HCT116 (cell line): ENCODE data around the gene APAF1. TPM values are rescaled to one million over a fixed set of nuclear protein-coding genes. Genes with fewer than 3 reads are reported as not detected.

Experiments
- ATAC-seq: fragments of 200-7000 bp; cut with Tn5 transposase; 2 replicates; pipeline ENCODE4 v1.9.1; 2020; ENCODE audit warnings: mild to moderate bottlenecking, moderate library complexity
- BruUV-seq: library from RNA; stranded (reverse); fragments of 400-500 nt; replicated peaks from 2 replicates; lab custom pipeline; 2021; lab: Mats Ljungman, UMichigan
- CTCF ChIA-PET: fragments of 300-600 bp; sonication (Branson Sonifier 250); formaldehyde crosslinking; loops from one replicate; lab custom pipeline; 2021; ENCODE audit warnings: antibody characterized with exemption; lab: Charles Lee
- POLR2A ChIA-PET: fragments of 300-600, 350-600 bp; sonication (Branson Sonifier 250); formaldehyde crosslinking; loops from one replicate; lab custom pipeline; 2021; ENCODE audit warnings: antibody characterized with exemption; lab: Charles Lee
- RAD21 ChIA-PET, 2 experiments: fragments of 300-600 bp; sonication (Branson Sonifier 250); formaldehyde crosslinking; loops; one replicate each; lab custom pipeline; 2023; ENCODE audit warnings: low total read pairs in 2 of 2; ENCODE audit not compliant: uncharacterized antibody in 2 of 2, unreplicated experiment in 2 of 2, low non-redundant PET in 1 of 2; lab: Charles Lee
- DNase-seq: peaks from one replicate; pipeline ENCODE4 v3.0.0-alpha.2; 2010; ENCODE audit warnings: low read depth, low spot score
- H2AFZ ChIP-seq: fragments of 200-600 bp; shearing (Covaris generic), sonication (generic); 2 replicates; pipeline ENCODE4 v1.6.1; 2017; ENCODE audit warnings: low read depth, mixed run types, mixed read lengths, antibody characterized with exemption, low read length; ENCODE audit not compliant: poor library complexity, severe bottlenecking
- H3K27ac ChIP-seq: 2 replicates; pipeline ENCODE4 v1.5.1; 2012; ENCODE audit warnings: low read depth, low read length
- H3K27me3 ChIP-seq: fragments of 200-600 bp; sonication (generic); 2 replicates; pipeline ENCODE4 v1.6.1; 2016; ENCODE audit warnings: mixed run types, low read length, mixed read lengths; ENCODE audit not compliant: insufficient read depth
- H3K36me3 ChIP-seq, 2 experiments: fragments of 200-500 bp in 1 of 2; fragments of 200-600 bp in 1 of 2; sonication (Bioruptor generic) in 1 of 2; sonication (generic) in 1 of 2; 2 replicates each; pipeline versions ENCODE4 v1.5.1 to v1.6.1; 2014 to 2016; ENCODE audit warnings: low read length in 2 of 2, inconsistent platforms in 1 of 2, mixed read lengths in 1 of 2, mixed run types in 1 of 2; ENCODE audit not compliant: insufficient read depth in 2 of 2, control insufficient read depth in 1 of 2
- H3K4me1 ChIP-seq, 2 experiments: fragments of 200-600 bp in 1 of 2; sonication (generic) in 1 of 2; 2 replicates each; pipeline versions ENCODE4 v1.5.1 to v1.6.1; 2012 to 2017; ENCODE audit warnings: low read length in 2 of 2, inconsistent platforms in 1 of 2, mild to moderate bottlenecking in 1 of 2, mixed read lengths in 1 of 2, mixed run types in 1 of 2, moderate library complexity in 1 of 2; ENCODE audit not compliant: insufficient read depth in 2 of 2, control insufficient read depth in 1 of 2
- H3K4me2 ChIP-seq: fragments of 200-600 bp; sonication (generic); 2 replicates; pipeline ENCODE4 v1.6.1; 2017; ENCODE audit warnings: mixed run types, low read length, mixed read lengths
- H3K4me3 ChIP-seq, 2 experiments: fragments of 200-600 bp in 1 of 2; sonication (generic) in 1 of 2; replicated peaks in 1 of 2; 2 replicates each; pipeline ENCODE4 v1.5.1; 2011 to 2016; ENCODE audit warnings: low read length in 2 of 2, control low read depth in 1 of 2, low read depth in 1 of 2, mild to moderate bottlenecking in 1 of 2, mixed read lengths in 1 of 2, mixed run types in 1 of 2
- H3K79me2 ChIP-seq: fragments of 200-600 bp; sonication (generic); 2 replicates; pipeline ENCODE4 v1.6.1; 2017; ENCODE audit warnings: mild to moderate bottlenecking, mixed run types, low read length, moderate library complexity, mixed read lengths; ENCODE audit not compliant: insufficient read depth
- H3K9ac ChIP-seq: fragments of 200-600 bp; sonication (generic); 2 replicates; pipeline ENCODE4 v1.6.1; 2016; ENCODE audit warnings: low read length, mixed read lengths
- H3K9me2 ChIP-seq: fragments of 200-600 bp; sonication (generic), shearing (Covaris generic); 2 replicates; pipeline ENCODE4 v1.6.1; 2017; ENCODE audit warnings: mixed run types, mild to moderate bottlenecking, moderate library complexity; ENCODE audit not compliant: insufficient read depth
- H3K9me3 ChIP-seq, 2 experiments: fragments of 200-500 bp in 1 of 2; fragments of 200-600 bp in 1 of 2; sonication (Bioruptor generic) in 1 of 2; sonication (generic) in 1 of 2; 2 replicates each; pipeline ENCODE4 v1.6.1; 2014 to 2017; ENCODE audit warnings: low read length in 2 of 2, mixed read lengths in 2 of 2, inconsistent platforms in 1 of 2, low read depth in 1 of 2, mild to moderate bottlenecking in 1 of 2, mixed run types in 1 of 2, moderate library complexity in 1 of 2; ENCODE audit not compliant: control insufficient read depth in 1 of 2, insufficient read depth in 1 of 2
- H4K20me1 ChIP-seq: fragments of 200-600 bp; sonication (generic), shearing (Covaris generic); 2 replicates; pipeline ENCODE4 v1.6.1; 2017; ENCODE audit warnings: mixed run types, mild to moderate bottlenecking, moderate library complexity; ENCODE audit not compliant: insufficient read depth
- ATF3 ChIP-seq: IDR thresholded peaks from 2 replicates; pipeline ENCODE4 v1.6.1; 2012
- CEBPB ChIP-seq: IDR thresholded peaks from 2 replicates; pipeline ENCODE4 v1.6.1; 2012; ENCODE audit warnings: low read depth
- CTCF ChIP-seq, 3 experiments: fragments of 200-600 bp in 1 of 3; sonication (generic) in 1 of 3; IDR thresholded peaks in 2 of 3; conservative IDR thresholded peaks in 1 of 3; 2 replicates each; pipeline ENCODE4 v1.5.1; 2012 to 2017; ENCODE audit warnings: low read depth in 2 of 3, low read length in 2 of 3, antibody characterized with exemption in 1 of 3, borderline replicate concordance in 1 of 3, control low read depth in 1 of 3, mild to moderate bottlenecking in 1 of 3, mixed read lengths in 1 of 3, mixed run types in 1 of 3, moderate library complexity in 1 of 3; ENCODE audit not compliant: insufficient read depth in 1 of 3
- ELF1 ChIP-seq: IDR thresholded peaks from 2 replicates; pipeline ENCODE4 v1.6.1; 2012; ENCODE audit warnings: low read depth, borderline replicate concordance
- EZH2 ChIP-seq: fragments of 200-600 bp; sonication (generic); IDR thresholded peaks from 2 replicates; pipeline ENCODE4 v1.6.1; 2017; ENCODE audit warnings: antibody characterized with exemption, mixed run types
- EZH2phosphoT487 ChIP-seq: fragments of 200-600 bp; IDR thresholded peaks from 2 replicates; pipeline ENCODE4 v1.6.1; 2018; ENCODE audit warnings: antibody characterized with exemption, borderline replicate concordance
- JUND ChIP-seq: IDR thresholded peaks from 2 replicates; pipeline ENCODE4 v1.6.1; 2012
- POLR2A ChIP-seq: IDR thresholded peaks from 2 replicates; pipeline ENCODE4 v1.7.0; 2011; ENCODE audit warnings: borderline replicate concordance; ENCODE audit not compliant: insufficient read depth, insufficient read length; ENCODE audit errors: extremely low read depth
- RAD21 ChIP-seq: IDR thresholded peaks from 2 replicates; pipeline ENCODE4 v1.6.1; 2012; ENCODE audit warnings: low read depth, mild to moderate bottlenecking
- SP1 ChIP-seq: IDR thresholded peaks from 2 replicates; pipeline ENCODE4 v1.6.1; 2012; ENCODE audit warnings: low read depth
- ZFX ChIP-seq: fragments of 450-650 bp; IDR thresholded peaks from 2 replicates; pipeline ENCODE4 v1.6.1; 2017
- intact Hi-C: fragments of 100-400 bp; cut with micrococcal nuclease; formaldehyde crosslinking; loops from 2 replicates; pipeline ENCODE4 v1.10.0; 2022
- total RNA-seq: library from RNA; stranded (reverse); gene quantifications from one replicate; pipeline ENCODE4 v1.2.1, GENCODE V29; 2021; ENCODE audit not compliant: unreplicated experiment

Gene APAF1
- total RNA-seq, 1 experiment from 2014 or later, result 13.9 TPM

GRCh38 chr12:98738002-98738401 is 92.9 kb downstream of the APAF1 start:
- H3K27ac ChIP-seq, result no peak overlapping the region
- BruUV-seq, result no TSS peak
- no peak overlapping the region for H3K4me2 ChIP-seq
- POLR2A ChIA-PET, result no interaction called here
- no peaks in the 10 kb centered on the region for H3K9me3 ChIP-seq
- H2AFZ ChIP-seq, result no peak overlapping the region
- H3K4me1 ChIP-seq, result no peaks in the 10 kb centered on the region
- CTCF ChIA-PET, result no interaction called here
- no peak for TF ChIP-seq CTCF (IDR thresholded peaks at IDR 0.05 in 2 of 3, conservative IDR thresholded peaks at IDR 0.05 in 1 of 3; ENCODE audit: borderline replicate concordance in 1 of 3, insufficient read depth in 1 of 3, low read depth in 2 of 3, low read length in 2 of 3)
- TF ChIP-seq POLR2A, result no peak
- TF ChIP-seq ZFX, result no peak
- TF ChIP-seq EZH2, result no peak
- no peak for TF ChIP-seq ATF3
- no peak for TF ChIP-seq JUND
- no peak for TF ChIP-seq ELF1
- TF ChIP-seq CEBPB, result no peak
- no peak for TF ChIP-seq SP1
- no peak for TF ChIP-seq RAD21
- no peak for TF ChIP-seq EZH2phosphoT487
- H4K20me1 ChIP-seq, result no peaks in the 10 kb centered on the region
- no peak overlapping the region for H3K9ac ChIP-seq
- ATAC-seq (no peak), DNase-seq (no peak)
- H3K27me3 ChIP-seq, result peaks cover 19% of the 10 kb centered on the region; the same call in 1 of the 2 replicates
- peaks cover 0 to 4% of the 10 kb centered on the region in 2 experiments; a peak in 2 of 4 replicates for H3K36me3 ChIP-seq
- H3K4me3 ChIP-seq, result no peak overlapping the region
- no peaks in the 10 kb centered on the region for H3K79me2 ChIP-seq
- no peaks in the 10 kb centered on the region for H3K9me2 ChIP-seq
- intact Hi-C loops, result no loop called here
- RAD21 ChIA-PET, result no interaction called here
